WTC11 (cell line): ENCODE data around the gene PSEN2. TPM values are rescaled to one million over a fixed set of nuclear protein-coding genes. Genes with fewer than 3 reads are reported as not detected.

Experiments used
- ATAC-seq: fragments of 200-7000 bp; cut with Tn5 transposase; 2 replicates; pipeline ENCODE4 v1.10.0; 2021; ENCODE audit warnings: mild to moderate bottlenecking, moderate library complexity
- CTCF ChIA-PET: fragments of 300-600 bp; sonication (Branson Sonifier 250); formaldehyde crosslinking; loops from one replicate; lab custom pipeline; 2021; ENCODE audit warnings: antibody characterized with exemption; lab: Charles Lee
- POLR2A ChIA-PET: fragments of 350-600 bp; sonication (Branson Sonifier 250); formaldehyde crosslinking; loops from one replicate; lab custom pipeline; 2021; ENCODE audit warnings: antibody characterized with exemption; lab: Charles Lee
- DNase-seq: peaks from one replicate; pipeline ENCODE4 v3.0.0; 2021; ENCODE audit warnings: low spot score
- H3K27ac Mint-ChIP-seq: 2 replicates; pipeline ENCODE4 v1.8.0; 2021; ENCODE audit warnings: mixed read lengths
- H3K27me3 Mint-ChIP-seq: 2 replicates; pipeline ENCODE4 v1.8.0; 2021; ENCODE audit warnings: low read depth, mild to moderate bottlenecking, moderate library complexity, mixed read lengths
- H3K36me3 Mint-ChIP-seq: 2 replicates; pipeline ENCODE4 v1.8.0; 2021; ENCODE audit warnings: mixed read lengths
- H3K4me1 Mint-ChIP-seq: 2 replicates; pipeline ENCODE4 v1.8.0; 2022; ENCODE audit warnings: mixed read lengths
- H3K4me3 Mint-ChIP-seq: 2 replicates; pipeline ENCODE4 v1.8.0; 2021; ENCODE audit warnings: mild to moderate bottlenecking, moderate library complexity, mixed read lengths
- H3K9me3 Mint-ChIP-seq: 2 replicates; pipeline ENCODE4 v1.8.0; 2021; ENCODE audit warnings: mixed read lengths
- ATF3 ChIP-seq: sonication (generic); formaldehyde crosslinking; conservative IDR thresholded peaks from 2 replicates; pipeline ENCODE4 v1.8.1; 2022; ENCODE audit warnings: mild to moderate bottlenecking, missing genetic modification reagents
- ATF6 ChIP-seq: sonication (generic); formaldehyde crosslinking; IDR thresholded peaks from 2 replicates; pipeline ENCODE4 v1.8.1; 2023; ENCODE audit warnings: mild to moderate bottlenecking, missing genetic modification reagents
- CBFB ChIP-seq: sonication (generic); formaldehyde crosslinking; IDR thresholded peaks from 2 replicates; pipeline ENCODE4 v1.8.1; 2022; ENCODE audit warnings: mild to moderate bottlenecking, low read depth, missing genetic modification reagents
- CTCF ChIP-seq: fragments of 200-600 bp; IDR thresholded peaks from 2 replicates; pipeline ENCODE4 v1.8.0; 2022; ENCODE audit warnings: antibody characterized with exemption
- EMX1 ChIP-seq: fragments of 250-450 bp; sonication (Bioruptor Pico); IDR thresholded peaks from 2 replicates; pipeline ENCODE4 v1.8.0; 2021; ENCODE audit warnings: mild to moderate bottlenecking
- ETV6 ChIP-seq: sonication (generic); formaldehyde crosslinking; IDR thresholded peaks from 2 replicates; pipeline ENCODE4 v1.8.1; 2022; ENCODE audit warnings: mild to moderate bottlenecking, missing genetic modification reagents
- NFATC4 ChIP-seq: fragments of 250-450 bp; sonication (Bioruptor Pico); IDR thresholded peaks from 2 replicates; pipeline ENCODE4 v1.9.0; 2021; ENCODE audit warnings: mild to moderate bottlenecking
- NR3C1 ChIP-seq: sonication (generic); formaldehyde crosslinking; conservative IDR thresholded peaks from 2 replicates; pipeline ENCODE4 v1.8.1; 2023; ENCODE audit warnings: low read depth, mild to moderate bottlenecking, missing genetic modification reagents
- SP1 ChIP-seq: sonication (generic); formaldehyde crosslinking; conservative IDR thresholded peaks from 2 replicates; pipeline ENCODE4 v1.8.1; 2022; ENCODE audit warnings: missing genetic modification reagents
- USF1 ChIP-seq: sonication (generic); formaldehyde crosslinking; IDR thresholded peaks from 2 replicates; pipeline ENCODE4 v1.8.0; 2022; ENCODE audit warnings: mild to moderate bottlenecking, missing genetic modification reagents
- USF2 ChIP-seq: sonication (generic); formaldehyde crosslinking; IDR thresholded peaks from 2 replicates; pipeline ENCODE4 v1.8.1; 2023; ENCODE audit warnings: mild to moderate bottlenecking, missing genetic modification reagents, moderate library complexity
- ZNF512 ChIP-seq: sonication (generic); formaldehyde crosslinking; IDR thresholded peaks from 2 replicates; pipeline ENCODE4 v1.8.1; 2022; ENCODE audit warnings: missing genetic modification reagents, borderline replicate concordance
- ZNF671 ChIP-seq: fragments of 250-450 bp; sonication (Bioruptor Pico); IDR thresholded peaks from 2 replicates; pipeline ENCODE4 v1.8.0; 2021; ENCODE audit warnings: mild to moderate bottlenecking
- ZSCAN18 ChIP-seq: fragments of 250-450 bp; sonication (Bioruptor Pico); IDR thresholded peaks from 2 replicates; pipeline ENCODE4 v2.1.2; 2022; ENCODE audit warnings: mild to moderate bottlenecking, moderate library complexity
- total RNA-seq: library from RNA; stranded (reverse); gene quantifications from 3 replicates; pipeline ENCODE4 v1.2.3, GENCODE V29; 2021

The PSEN2 gene
- total RNA-seq, 1 experiment from 2014 or later, result 18.4 TPM

- TF ChIP-seq CBFB, result no peak
- TF ChIP-seq ATF6 (CRISPR knock-in tag), result no peak
- TF ChIP-seq USF2 (CRISPR knock-in tag), result no peak
- no peak for TF ChIP-seq NR3C1 (CRISPR knock-in tag)
- TF ChIP-seq NFATC4 (CRISPR knock-in tag), result no peak
- TF ChIP-seq ZNF512 (CRISPR knock-in tag), result no peak
- no peak for TF ChIP-seq SP1 (CRISPR knock-in tag)
- no peak for TF ChIP-seq ETV6 (CRISPR knock-in tag)
- TF ChIP-seq EMX1 (CRISPR knock-in tag), result no peak
- TF ChIP-seq ATF3, result no peak
- TF ChIP-seq CTCF, result no peak
- TF ChIP-seq, all 79 proteins: peak for 0
- H3K36me3 Mint-ChIP-seq, result no peaks in the 10 kb centered on the region
- ATAC-seq, result no peak
Measured at GRCh38 chr1:226940806-226941067, 70.3 kb downstream of the PSEN2 start.

GRCh38 chr1:226942392-226942791 lies 72.0 kb downstream of the PSEN2 start:
- no peak for DNase-seq
- peaks cover 63% of the 10 kb centered on the region for H3K4me1 Mint-ChIP-seq
- H3K9me3 Mint-ChIP-seq, result no peaks in the 10 kb centered on the region
- H3K4me3 Mint-ChIP-seq, result peak overlapping the region; percentile 20
- H3K27ac Mint-ChIP-seq, result peak overlapping the region; percentile 13; the same call in 1 of the 2 replicates
- H3K36me3 Mint-ChIP-seq, result no peaks in the 10 kb centered on the region
- TF ChIP-seq USF1 (CRISPR knock-in tag), result no peak
- ChIA-PET CTCF (no interaction called here), POLR2A (no interaction called here)
- no peak for ATAC-seq
- H3K27me3 Mint-ChIP-seq, result peaks cover 7% of the 10 kb centered on the region

More at GRCh38 chr1:226940806-226941067, 70.3 kb downstream of the PSEN2 start:
- peak overlapping the region; percentile 84 for H3K27ac Mint-ChIP-seq
- no peak for DNase-seq
- peak overlapping the region; percentile 82 for H3K4me3 Mint-ChIP-seq
- peaks cover 3% of the 10 kb centered on the region; the same call in 1 of the 2 replicates for H3K9me3 Mint-ChIP-seq
- POLR2A ChIA-PET, result no interaction called here
- CTCF ChIA-PET, result interaction anchor here (0.7 to 1.6 kb wide), 4 partner anchors 28 to 332 kb away, joined by 4 to 9 read pairs (median 4); no protein-coding TSS in a partner anchor
- H3K4me1 Mint-ChIP-seq, result peaks cover 59% of the 10 kb centered on the region
- H3K27me3 Mint-ChIP-seq, result peaks cover 7% of the 10 kb centered on the region

GRCh38 chr1:226943156-226943555 lies 72.7 kb downstream of the PSEN2 start:
- no peak overlapping the region for H3K4me3 Mint-ChIP-seq
- CTCF ChIA-PET, result no interaction called here

More at GRCh38 chr1:226943156-226943555, 72.7 kb downstream of the PSEN2 start:
- TF ChIP-seq ZNF671 (CRISPR knock-in tag) (no peak), ETV6 (CRISPR knock-in tag) (no peak), ZSCAN18 (CRISPR knock-in tag) (no peak)
- Mint-ChIP-seq H3K27me3 (peaks cover 7% of the 10 kb centered on the region), H3K4me1 (peaks cover 59% of the 10 kb centered on the region), H3K9me3 (peaks cover 5% of the 10 kb centered on the region), H3K27ac (0 out of 2 replicates have a peak overlapping the region, but pooled peaks have one; percentile 42), H3K36me3 (peaks cover 2% of the 10 kb centered on the region)
- DNase-seq, result no peak
- POLR2A ChIA-PET, result no interaction called here
- no peak for ATAC-seq
